Osteocyte (in vitro differentiated cells): ENCODE data around the gene ZNF438. TPM values are rescaled to one million over a fixed set of nuclear protein-coding genes. Genes with fewer than 3 reads are reported as not detected.

Source experiments
- DNase-seq: peaks from one replicate; pipeline ENCODE4 v3.0.0; 2021; ENCODE audit warnings: mixed read lengths; ENCODE audit not compliant: unreplicated experiment; ENCODE audit errors: extremely low spot score
- H3K27ac Mint-ChIP-seq: one replicate; pipeline ENCODE4 v1.8.0; 2021; ENCODE audit warnings: mild to moderate bottlenecking, mixed read lengths; ENCODE audit not compliant: unreplicated experiment
- H3K27me3 Mint-ChIP-seq: one replicate; pipeline ENCODE4 v1.8.0; 2021; ENCODE audit warnings: mixed read lengths; ENCODE audit not compliant: unreplicated experiment
- H3K36me3 Mint-ChIP-seq: one replicate; pipeline ENCODE4 v1.8.0; 2021; ENCODE audit warnings: mixed read lengths; ENCODE audit not compliant: unreplicated experiment
- H3K4me1 Mint-ChIP-seq: one replicate; pipeline ENCODE4 v1.8.0; 2021; ENCODE audit warnings: mixed read lengths; ENCODE audit not compliant: unreplicated experiment
- H3K4me3 Mint-ChIP-seq: one replicate; pipeline ENCODE4 v1.8.0; 2021; ENCODE audit warnings: mild to moderate bottlenecking, moderate library complexity, mixed read lengths; ENCODE audit not compliant: unreplicated experiment
- H3K9me3 Mint-ChIP-seq: one replicate; pipeline ENCODE4 v1.8.0; 2021; ENCODE audit warnings: mixed read lengths; ENCODE audit not compliant: unreplicated experiment
- total RNA-seq: library from RNA; stranded (reverse); gene quantifications from 2 replicates; pipeline ENCODE4 v1.2.1, GENCODE V29; 2021
- TF ChIP-seq, protein P1 (sequence below): fragments of 200-600 bp; sonication (generic); IDR thresholded peaks from 2 replicates; pipeline ENCODE4 v1.5.0; 2021; ENCODE audit warnings: antibody characterized with exemption, mild to moderate bottlenecking, moderate library complexity

The ZNF438 gene
- total RNA-seq, 1 donor from 2014 or later = 4.8 TPM

DNA sequence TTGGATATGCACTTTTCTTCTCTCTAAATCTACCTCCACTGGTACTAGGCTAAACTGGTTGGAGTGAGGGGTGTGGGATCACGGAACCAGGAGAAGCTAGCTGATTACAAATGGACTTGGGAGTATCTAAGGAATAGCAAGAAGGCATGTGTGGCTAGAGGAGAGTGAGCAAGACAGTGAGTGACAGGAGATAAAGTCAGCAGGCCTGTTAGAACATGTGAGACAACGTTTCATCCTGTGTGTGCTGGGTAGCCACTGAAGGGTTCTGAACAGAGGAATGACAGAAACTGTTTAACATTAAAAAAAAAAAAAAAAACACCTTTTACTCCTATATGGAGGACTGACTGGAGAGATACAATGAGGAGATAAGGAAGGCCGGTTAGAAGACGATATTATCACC, 51.7 kb downstream of the ZNF438 start:
- Mint-ChIP-seq H3K27me3 (no peaks in the 10 kb centered on the region), H3K4me3 (no peak overlapping the region), H3K36me3 (peaks cover 19% of the 10 kb centered on the region), H3K27ac (no peak overlapping the region), H3K4me1 (peaks cover 6% of the 10 kb centered on the region), H3K9me3 (peaks cover 13% of the 10 kb centered on the region)
- TF ChIP-seq, protein P1, sequence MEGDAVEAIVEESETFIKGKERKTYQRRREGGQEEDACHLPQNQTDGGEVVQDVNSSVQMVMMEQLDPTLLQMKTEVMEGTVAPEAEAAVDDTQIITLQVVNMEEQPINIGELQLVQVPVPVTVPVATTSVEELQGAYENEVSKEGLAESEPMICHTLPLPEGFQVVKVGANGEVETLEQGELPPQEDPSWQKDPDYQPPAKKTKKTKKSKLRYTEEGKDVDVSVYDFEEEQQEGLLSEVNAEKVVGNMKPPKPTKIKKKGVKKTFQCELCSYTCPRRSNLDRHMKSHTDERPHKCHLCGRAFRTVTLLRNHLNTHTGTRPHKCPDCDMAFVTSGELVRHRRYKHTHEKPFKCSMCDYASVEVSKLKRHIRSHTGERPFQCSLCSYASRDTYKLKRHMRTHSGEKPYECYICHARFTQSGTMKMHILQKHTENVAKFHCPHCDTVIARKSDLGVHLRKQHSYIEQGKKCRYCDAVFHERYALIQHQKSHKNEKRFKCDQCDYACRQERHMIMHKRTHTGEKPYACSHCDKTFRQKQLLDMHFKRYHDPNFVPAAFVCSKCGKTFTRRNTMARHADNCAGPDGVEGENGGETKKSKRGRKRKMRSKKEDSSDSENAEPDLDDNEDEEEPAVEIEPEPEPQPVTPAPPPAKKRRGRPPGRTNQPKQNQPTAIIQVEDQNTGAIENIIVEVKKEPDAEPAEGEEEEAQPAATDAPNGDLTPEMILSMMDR = no peak
- no peak for DNase-seq

GRCh38 chr10:30978843-30979242, 52.8 kb downstream of the ZNF438 start:
- Mint-ChIP-seq H3K27me3 (no peaks in the 10 kb centered on the region), H3K36me3 (peaks cover 19% of the 10 kb centered on the region), H3K4me1 (peaks cover 9% of the 10 kb centered on the region), H3K4me3 (no peak overlapping the region), H3K27ac (no peak overlapping the region), H3K9me3 (peaks cover 12% of the 10 kb centered on the region)
- TF ChIP-seq, protein P1 = no peak
- DNase-seq = no peak

DNA sequence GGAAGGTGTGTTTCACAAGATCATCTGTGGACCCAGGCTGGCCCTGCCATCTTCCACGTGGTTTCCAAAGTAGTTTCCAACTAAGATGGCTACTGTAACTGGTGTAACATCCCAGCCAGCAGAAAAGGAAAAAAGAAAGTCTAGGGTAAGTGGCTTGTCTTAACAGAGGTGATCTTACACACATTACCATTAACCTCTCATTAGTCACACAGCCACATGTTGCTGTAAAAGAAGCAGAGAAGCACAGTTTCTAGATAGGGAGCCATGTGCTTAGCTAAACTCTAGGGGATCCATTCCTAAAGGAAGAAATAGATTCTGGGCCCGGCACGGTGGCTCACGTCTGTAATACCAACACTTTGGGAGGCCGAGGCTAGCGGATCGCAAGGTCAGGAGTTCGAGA, 54.3 kb downstream of the ZNF438 start:
- H3K4me1 Mint-ChIP-seq = peaks cover 12% of the 10 kb centered on the region
- no peak for DNase-seq
- no peak overlapping the region for H3K4me3 Mint-ChIP-seq
- H3K27ac Mint-ChIP-seq = no peak overlapping the region
- no peaks in the 10 kb centered on the region for H3K27me3 Mint-ChIP-seq
- H3K36me3 Mint-ChIP-seq = peaks cover 17% of the 10 kb centered on the region
- TF ChIP-seq, protein P1 = no peak
- H3K9me3 Mint-ChIP-seq = peaks cover 12% of the 10 kb centered on the region

GRCh38 chr10:30974773-30975415, 56.8 kb downstream of the ZNF438 start:
- no peak for DNase-seq
- peaks cover 7% of the 10 kb centered on the region for H3K36me3 Mint-ChIP-seq
- no peaks in the 10 kb centered on the region for H3K27me3 Mint-ChIP-seq
- peaks cover 9% of the 10 kb centered on the region for H3K9me3 Mint-ChIP-seq
- H3K4me1 Mint-ChIP-seq = peaks cover 15% of the 10 kb centered on the region
- no peak overlapping the region for H3K4me3 Mint-ChIP-seq
- peak overlapping the region; percentile 81 for H3K27ac Mint-ChIP-seq
- TF ChIP-seq, protein P1 = no peak

GRCh38 chr10:30974355-30974754, 57.3 kb downstream of the ZNF438 start:
- H3K4me3 Mint-ChIP-seq = no peak overlapping the region
- H3K27ac Mint-ChIP-seq = peak overlapping the region; percentile 81
- peaks cover 18% of the 10 kb centered on the region for H3K4me1 Mint-ChIP-seq
- no peaks in the 10 kb centered on the region for H3K27me3 Mint-ChIP-seq
- peaks cover 3% of the 10 kb centered on the region for H3K36me3 Mint-ChIP-seq
- TF ChIP-seq, protein P1 = no peak
- H3K9me3 Mint-ChIP-seq = peaks cover 4% of the 10 kb centered on the region
- DNase-seq = no peak
